ENCODE data around the gene MFSD11. TPM values are rescaled to one million over a fixed set of nuclear protein-coding genes. Genes with fewer than 3 reads are reported as not detected.

MFSD11 gene
- total RNA-seq, 2 donors from 2014 or later = 26.7 to 44.3 TPM

DNA sequence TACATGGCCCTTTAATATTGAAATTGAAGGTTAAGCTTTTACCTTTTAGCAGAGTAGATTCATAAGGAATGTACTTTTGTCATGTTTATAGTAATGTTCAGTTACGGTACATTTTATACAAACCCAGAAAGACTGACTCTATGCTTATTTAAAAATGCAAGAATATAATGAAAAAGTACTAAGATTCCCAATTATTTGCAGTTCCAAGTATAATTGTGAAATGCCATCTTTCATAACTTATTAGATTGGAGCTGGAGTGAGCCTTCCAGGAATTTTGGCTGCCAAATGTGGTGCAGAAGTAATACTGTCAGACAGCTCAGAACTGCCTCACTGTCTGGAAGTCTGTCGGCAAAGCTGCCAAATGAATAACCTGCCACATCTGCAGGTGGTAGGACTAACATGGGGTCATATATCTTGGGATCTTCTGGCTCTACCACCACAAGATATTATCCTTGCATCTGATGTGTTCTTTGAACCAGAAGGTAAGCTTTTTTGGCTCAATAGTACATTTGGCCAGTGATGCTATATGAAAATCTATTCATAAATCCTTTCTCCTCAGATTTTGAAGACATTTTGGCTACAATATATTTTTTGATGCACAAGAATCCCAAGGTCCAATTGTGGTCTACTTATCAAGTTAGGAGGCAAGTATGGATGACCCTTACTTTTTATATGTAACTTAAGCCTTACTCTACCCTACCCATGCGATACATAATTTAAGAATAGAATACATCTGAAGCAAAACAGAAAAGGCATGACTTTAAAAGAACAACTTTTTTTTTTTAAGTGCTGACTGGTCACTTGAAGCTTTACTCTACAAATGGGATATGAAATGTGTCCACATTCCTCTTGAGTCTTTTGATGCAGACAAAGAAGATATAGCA, 4.9 kb upstream of the MFSD11 start:
- H3K27me3 ChIP-seq (replicated peaks; ENCODE audit: insufficient read depth) = no peaks in the 10 kb centered on the region
- H3K4me3 ChIP-seq = no peak overlapping the region
- no peaks in the 10 kb centered on the region for H3K9me3 ChIP-seq
- H3K4me1 ChIP-seq (replicated peaks) = peaks cover 9% of the 10 kb centered on the region
- WGBS = 53% methylated on average over 3 of the region's 3 CpGs
- H3K36me3 ChIP-seq = no peaks in the 10 kb centered on the region
- TF ChIP-seq POLR2AphosphoS5 (IDR thresholded peaks at IDR 0.05) (no peak), POLR2A (IDR thresholded peaks at IDR 0.05) (no peak), CTCF (IDR thresholded peaks at IDR 0.05) (no peak)
- intact Hi-C loops (cut with DNase I) = no loop called here
- no peak for DNase-seq (ENCODE audit: low spot score)
- no peak overlapping the region for H3K27ac ChIP-seq

- Histone ChIP-seq H3K36me3 (no peaks in the 10 kb centered on the region), H3K4me3 (no peak overlapping the region), H3K27ac (no peak overlapping the region), H3K27me3 (replicated peaks; ENCODE audit: insufficient read depth) (no peaks in the 10 kb centered on the region), H3K9me3 (no peaks in the 10 kb centered on the region), H3K4me1 (replicated peaks) (peaks cover 7% of the 10 kb centered on the region)
- 70% methylated on average over 1 of the region's 1 CpG for WGBS
- no peak for DNase-seq (ENCODE audit: low spot score)
- intact Hi-C loops (cut with DNase I) = no loop called here
- TF ChIP-seq CTCF (IDR thresholded peaks at IDR 0.05) (no peak), POLR2AphosphoS5 (IDR thresholded peaks at IDR 0.05) (no peak), POLR2A (IDR thresholded peaks at IDR 0.05) (no peak)
These were observed 4.3 kb upstream of the MFSD11 start for GRCh38 chr17:76733618-76733957.

- WGBS = 21% methylated on average over 8 of the region's 8 CpGs
- DNase-seq (ENCODE audit: low spot score) = no peak
- intact Hi-C loops (cut with DNase I) = no loop called here
- TF ChIP-seq CTCF (IDR thresholded peaks at IDR 0.05) = no peak
- TF ChIP-seq POLR2A (IDR thresholded peaks at IDR 0.05) = no peak
- Histone ChIP-seq H3K36me3 (no peaks in the 10 kb centered on the region), H3K27me3 (replicated peaks; ENCODE audit: insufficient read depth) (no peaks in the 10 kb centered on the region), H3K9me3 (no peaks in the 10 kb centered on the region), H3K4me3 (peak overlapping the region in 1 of 2 donors; percentile 99), H3K4me1 (replicated peaks) (peaks cover 10% of the 10 kb centered on the region), H3K27ac (peak overlapping the region; percentile 100)
These were observed 3.7 kb upstream of the MFSD11 start for GRCh38 chr17:76734080-76734840.

DNA sequence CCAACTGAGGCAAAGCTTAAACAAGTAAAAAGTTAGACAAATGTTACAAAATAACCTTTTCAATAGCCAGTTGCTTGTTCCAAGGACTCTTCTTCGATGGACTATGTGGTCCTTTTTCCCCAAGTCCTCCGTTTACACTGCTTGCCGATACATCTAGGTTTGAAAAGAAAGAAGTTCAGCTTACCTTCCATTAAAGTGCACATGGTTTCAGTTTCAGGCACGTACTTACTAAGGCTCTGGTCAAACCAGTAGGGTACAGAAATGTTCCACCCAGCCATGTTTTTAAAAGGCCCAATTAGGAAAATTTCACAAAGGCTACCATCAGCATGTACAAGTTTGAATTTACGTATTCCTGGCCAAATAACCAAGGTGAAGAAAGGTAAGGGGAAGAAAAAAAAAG, 2.9 kb upstream of the MFSD11 start:
- 7% methylated on average over 5 of the region's 5 CpGs for WGBS
- no peaks in the 10 kb centered on the region for H3K27me3 ChIP-seq (replicated peaks; ENCODE audit: insufficient read depth)

More for the DNA sequence above, 2.9 kb upstream of the MFSD11 start:
- no peak for DNase-seq (ENCODE audit: low spot score)
- peak overlapping the region; percentile 100 for H3K27ac ChIP-seq
- peak overlapping the region; percentile 99 for H3K4me3 ChIP-seq
- H3K9me3 ChIP-seq = no peaks in the 10 kb centered on the region
- intact Hi-C loops (cut with DNase I) = no loop called here
- peaks cover 10% of the 10 kb centered on the region for H3K4me1 ChIP-seq (replicated peaks)
- TF ChIP-seq POLR2A (IDR thresholded peaks at IDR 0.05) (no peak), CTCF (IDR thresholded peaks at IDR 0.05) (no peak), POLR2AphosphoS5 (IDR thresholded peaks at IDR 0.05) (peak; percentile 53)
- H3K36me3 ChIP-seq = no peaks in the 10 kb centered on the region
